Measurements from ENCODE around the gene CLECL1.
"Not testable (repeated sequence)": the region's sequence is repeated elsewhere in the genome, so short reads cannot be mapped to it uniquely, and the experiment has no call there.

CLECL1 gene

DNA sequence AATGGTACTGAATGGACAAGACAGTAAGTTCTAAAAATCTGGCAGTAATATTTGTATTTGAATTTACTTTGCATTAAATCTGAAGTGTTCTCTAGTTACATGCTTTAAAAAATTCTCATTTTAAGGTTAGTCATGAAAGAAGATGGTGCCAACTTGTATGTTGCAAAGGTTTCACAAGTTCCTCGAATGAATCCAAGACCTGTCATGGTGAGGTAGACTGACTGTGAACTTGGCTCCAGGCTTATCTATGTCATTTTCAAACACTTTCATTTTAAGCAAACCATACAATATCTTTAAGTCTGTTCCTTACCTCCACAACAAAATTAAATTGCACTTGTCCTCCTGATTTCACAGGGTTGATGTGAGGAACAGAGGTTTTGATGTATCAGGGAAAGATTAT, 40.0 kb downstream of the CLECL1 start:
- no peak for DNase-seq

DNA sequence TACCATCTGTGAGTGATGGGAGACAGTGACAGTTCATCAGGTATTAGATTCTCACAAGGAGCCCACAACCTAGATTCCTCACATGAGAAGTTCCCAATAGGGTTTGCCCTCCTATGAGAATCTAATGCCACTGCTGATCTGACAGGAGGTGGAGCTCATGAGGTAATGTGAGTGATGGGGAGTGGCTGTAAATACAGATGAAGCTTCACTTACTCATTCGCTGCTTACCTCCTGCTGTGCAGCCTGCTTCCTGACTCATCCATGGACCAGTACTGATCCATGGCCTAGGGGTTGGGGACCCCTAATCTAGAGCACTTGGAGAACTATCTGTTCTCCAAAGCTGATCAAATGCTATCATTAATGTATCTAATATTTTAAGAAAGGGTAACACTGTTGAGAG, 45.7 kb downstream of the CLECL1 start:
- no peak for DNase-seq

GRCh38 chr12:9685915-9686314, 47.0 kb downstream of the CLECL1 start:
- DNase-seq, result no peak

GRCh38 chr12:9685366-9685765, 47.5 kb downstream of the CLECL1 start:
- DNase-seq, result not testable (repeated sequence)

DNA sequence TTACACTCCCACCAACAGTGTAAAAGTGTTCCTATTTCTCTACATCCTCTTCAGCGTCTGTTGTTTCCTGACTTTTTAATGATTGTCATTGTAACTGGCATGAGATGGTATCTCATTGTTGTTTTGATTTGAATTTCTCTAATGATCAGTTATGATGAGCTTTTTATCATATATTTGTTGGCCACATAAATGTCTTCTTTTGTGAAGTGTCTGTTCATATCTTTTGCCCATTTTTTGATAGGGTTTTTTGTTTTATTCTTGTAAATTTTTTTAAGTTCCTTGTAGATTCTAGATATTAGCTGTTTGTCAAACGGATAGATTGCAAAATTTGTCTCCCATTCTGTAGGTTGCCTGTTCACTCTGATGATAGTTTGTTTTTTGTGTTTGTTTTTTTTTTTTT, 49.9 kb downstream of the CLECL1 start:
- not testable (repeated sequence) for DNase-seq

DNA sequence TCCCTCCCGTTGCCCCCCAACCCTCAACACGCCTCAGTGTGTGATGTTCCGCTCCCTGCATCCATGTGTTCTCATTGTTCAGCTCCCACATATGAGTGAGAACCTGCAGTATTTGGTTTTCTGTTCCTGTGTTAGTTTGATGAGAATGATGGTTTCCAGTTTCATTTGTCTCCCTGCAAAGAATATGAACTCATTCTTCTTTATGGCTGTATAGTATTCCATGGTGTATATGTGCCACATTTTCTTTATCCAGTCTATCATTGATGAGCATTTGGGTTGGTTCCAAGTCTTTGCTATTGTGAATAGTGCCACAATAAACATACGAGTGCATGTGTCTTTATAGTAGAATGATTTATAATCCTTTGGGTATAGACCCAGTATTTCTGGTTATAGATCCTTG, 50.4 kb downstream of the CLECL1 start:
- DNase-seq, result not testable (repeated sequence)

GRCh38 chr12:9674226-9674590, 58.7 kb downstream of the CLECL1 start:
- DNase-seq, result no peak

- no peak for DNase-seq
Observed at GRCh38 chr12:9673404-9674225, 59.3 kb downstream of the CLECL1 start.

Measured in NCI-H1694 (cell line).